Right lobe of liver (tissue), 6 donors: Measurements from ENCODE around the gene DGKZ. TPM values are rescaled to one million over a fixed set of nuclear protein-coding genes. Genes with fewer than 3 reads are reported as not detected.
A peak's percentile ranks its signal among the peaks of the same experiment; 100 is the strongest.

Experiments
- ATAC-seq, 4 donors: fragments of 200-7000 bp; cut with Tn5 transposase; one replicate each; pipeline ENCODE4 v1.9.1; 2020; ENCODE audit warnings: mild to moderate bottlenecking in 4 of 4, moderate library complexity in 4 of 4
- DNase-seq, 3 donors: peaks; one replicate each; pipeline ENCODE4 v3.0.0-alpha.2; 2020
- H3K27ac ChIP-seq, 3 donors: fragments of 200-600 bp; one replicate each; pipeline ENCODE4 v1.8.0; 2022
- H3K27me3 ChIP-seq, 2 donors: fragments of 200-600 bp; one replicate each; pipeline ENCODE4 v1.8.0; 2022
- H3K36me3 ChIP-seq, 4 donors: fragments of 200-600 bp; sonication (generic) in 1 of 4; one replicate each; pipeline versions ENCODE4 v1.5.1 to v1.8.0; 2017 to 2022; ENCODE audit warnings: control low read depth in 1 of 4
- H3K4me1 ChIP-seq, 4 donors: fragments of 200-600 bp; sonication (generic) in 1 of 4; one replicate each; pipeline versions ENCODE4 v1.5.1 to v1.8.0; 2017 to 2022; ENCODE audit warnings: control low read depth in 1 of 4
- H3K4me3 ChIP-seq, 3 donors: fragments of 200-600 bp; one replicate each; pipeline ENCODE4 v1.8.0; 2022
- H3K9me3 ChIP-seq, 4 donors: fragments of 200-600 bp; sonication (generic) in 1 of 4; one replicate each; pipeline versions ENCODE4 v1.5.1 to v1.8.0; 2017 to 2022; ENCODE audit warnings: control low read depth in 1 of 4
- CTCF ChIP-seq, 4 donors: fragments of 200-600 bp in 3 of 4; fragments of 450-650 bp in 1 of 4; IDR thresholded peaks; one replicate each; pipeline versions ENCODE4 v1.5.1 to v1.8.0; 2016 to 2022; ENCODE audit warnings: antibody characterized with exemption in 4 of 4, mild to moderate bottlenecking in 2 of 4
- POLR2A ChIP-seq: fragments of 450-650 bp; IDR thresholded peaks from one replicate; pipeline ENCODE4 v1.6.1; 2017; ENCODE audit warnings: antibody characterized with exemption, mild to moderate bottlenecking
- WGBS: methylation state at CpG from one replicate; pipeline ENCODE4 v1.1.6; 2018; ENCODE audit warnings: low coverage, low lambda C conversion rate; ENCODE audit not compliant: insufficient coverage; ENCODE audit errors: missing lambda C conversion rate; 5-methylcytosine and 5-hydroxymethylcytosine counted together
- intact Hi-C, 2 donors: fragments of 100-400 bp; cut with DNase I; formaldehyde crosslinking; loops; one replicate each; pipeline versions ENCODE4 v1.11.2 to v1.14.1; 2022
- total RNA-seq, 6 experiments: library from RNA; depleted of rRNA in 2 of 6; stranded (reverse); fragments of >200 nt in 2 of 6; fragmentation: NEBNext Ultra II Directional in 3 of 6; extraction: Animal tissue kit (Norgen Biotek cat#: 25700) in 3 of 6; gene quantifications; one replicate each; pipeline versions ENCODE4 v1.1.0 to v1.2.4, GENCODE V29; 2016 to 2023
- donor health status: DM: no; HTN: yes; CAD: no.
- donor health status: DM: no; HTN: no; CAD: no.
- donor health status: DM: no; HTN: no; CAD: no.
- donor health status: DM: no; HTN: yes; CAD: no.
- donor health status: DM: no; HTN: yes; CAD: no.

Gene DGKZ
- total RNA-seq, 6 experiments from 2014 or later: 10.7 to 57.9 (median 16.0) TPM

GRCh38 chr11:46387919-46388618 is 40.8 kb downstream of the DGKZ start:
- H3K27ac ChIP-seq: no peak overlapping the region
- no peaks in the 10 kb centered on the region for H3K36me3 ChIP-seq
- ATAC-seq: no peak
- WGBS: 17% methylated on average over 6 of the region's 24 CpGs
- no peak overlapping the region for H3K4me3 ChIP-seq
- no peaks in the 10 kb centered on the region for H3K9me3 ChIP-seq
- intact Hi-C loops: loop anchor here (10.0 kb wide), 1 partner anchor 147 kb away; no protein-coding TSS in a partner anchor
- TF ChIP-seq CTCF (IDR thresholded peaks at IDR 0.05) (no peak), POLR2A (no peak)
- peaks cover 7 to 15% of the 10 kb centered on the region in 2 donors for H3K27me3 ChIP-seq
- DNase-seq: no peak
- peaks cover 0 to 35% (median 3%) of the 10 kb centered on the region in 4 donors for H3K4me1 ChIP-seq

GRCh38 chr11:46388619-46389449 is 41.6 kb downstream of the DGKZ start:
- no peak for ATAC-seq
- Histone ChIP-seq H3K9me3 (no peaks in the 10 kb centered on the region), H3K27ac (no peak overlapping the region), H3K27me3 (peaks cover 7 to 15% of the 10 kb centered on the region in 2 donors), H3K36me3 (no peaks in the 10 kb centered on the region), H3K4me1 (peaks cover 0 to 35% (median 3%) of the 10 kb centered on the region in 4 donors), H3K4me3 (peak overlapping the region in 1 of 3 donors; percentile 42)
- 8% methylated on average over 6 of the region's 21 CpGs for WGBS
- TF ChIP-seq CTCF (IDR thresholded peaks at IDR 0.05) (no peak), POLR2A (no peak)
- intact Hi-C loops: loop anchor here (10.0 kb wide), 1 partner anchor 146 kb away; no protein-coding TSS in a partner anchor
- DNase-seq: no peak

GRCh38 chr11:46389450-46390330 is 42.4 kb downstream of the DGKZ start:
- ATAC-seq (peak; percentile 72 to 76 (median 74)), DNase-seq (peak; percentile 71 to 81 (median 80))
- H3K9me3 ChIP-seq: no peaks in the 10 kb centered on the region
- peak overlapping the region; percentile 30 to 55 (median 42) for H3K4me3 ChIP-seq
- TF ChIP-seq CTCF (IDR thresholded peaks at IDR 0.05) (peak; percentile 60 to 94 (median 90)), POLR2A (no peak)
- H3K27me3 ChIP-seq: peaks cover 7 to 15% of the 10 kb centered on the region in 2 donors
- intact Hi-C loops: loop anchor here (10.0 kb wide), 1 partner anchor 145 kb away; no protein-coding TSS in a partner anchor
- H3K36me3 ChIP-seq: no peaks in the 10 kb centered on the region
- WGBS: no CpG with 5 or more reads among the region's 80 CpGs
- H3K4me1 ChIP-seq: peaks cover 0 to 35% (median 3%) of the 10 kb centered on the region in 4 donors
- no peak overlapping the region for H3K27ac ChIP-seq
